ENCODE measurements around the gene TBC1D1. TPM values are rescaled to one million over a fixed set of nuclear protein-coding genes. Genes with fewer than 3 reads are reported as not detected.

Gene TBC1D1
- total and polyA plus RNA-seq, 8 donors: 16.2 to 41.0 (median 24.6) TPM

DNA sequence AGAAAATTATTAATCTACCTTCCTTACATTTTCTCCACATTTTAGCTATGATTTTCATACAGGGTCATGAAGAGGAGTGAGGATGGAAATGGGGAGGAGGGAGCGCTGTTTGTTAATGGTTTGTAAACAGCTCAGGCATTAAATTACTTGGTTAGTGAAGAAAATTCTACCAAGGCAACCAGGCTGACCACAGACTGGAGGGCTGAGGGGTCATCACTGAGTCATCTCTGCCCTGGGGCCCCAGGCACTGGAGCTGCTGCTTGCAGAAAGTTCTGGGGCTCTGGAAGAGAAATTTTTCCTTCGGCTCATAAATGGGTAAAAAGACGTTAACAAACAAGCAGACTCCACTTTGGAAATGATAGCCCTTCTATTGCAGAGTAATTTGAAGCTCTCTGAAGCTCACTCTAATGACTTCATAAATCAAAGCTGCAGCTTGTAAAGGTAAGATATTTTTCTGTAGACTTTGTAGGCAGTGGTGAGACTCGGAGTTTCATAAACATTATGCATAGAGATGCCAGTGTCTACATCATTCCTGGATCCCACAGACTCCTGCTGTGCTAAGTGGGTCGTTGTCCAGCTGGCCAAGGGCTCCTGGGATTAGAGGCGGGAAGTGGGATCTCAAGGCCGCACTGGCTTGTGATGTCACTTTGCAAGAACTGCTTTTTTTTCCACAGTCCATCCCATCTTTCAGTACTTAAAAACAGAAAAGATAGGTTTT is 228.9 kb downstream of the TBC1D1 start:
- Histone ChIP-seq H3K4me1 (peaks cover 0 to 21% (median 16%) of the 10 kb centered on the region in 3 donors), H3K27ac (no peak overlapping the region), H3K36me3 (no peaks in the 10 kb centered on the region), H3K9me3 (no peaks in the 10 kb centered on the region), H3K27me3 (no peaks in the 10 kb centered on the region), H3K4me3 (no peak overlapping the region)
- TF ChIP-seq, protein P1, sequence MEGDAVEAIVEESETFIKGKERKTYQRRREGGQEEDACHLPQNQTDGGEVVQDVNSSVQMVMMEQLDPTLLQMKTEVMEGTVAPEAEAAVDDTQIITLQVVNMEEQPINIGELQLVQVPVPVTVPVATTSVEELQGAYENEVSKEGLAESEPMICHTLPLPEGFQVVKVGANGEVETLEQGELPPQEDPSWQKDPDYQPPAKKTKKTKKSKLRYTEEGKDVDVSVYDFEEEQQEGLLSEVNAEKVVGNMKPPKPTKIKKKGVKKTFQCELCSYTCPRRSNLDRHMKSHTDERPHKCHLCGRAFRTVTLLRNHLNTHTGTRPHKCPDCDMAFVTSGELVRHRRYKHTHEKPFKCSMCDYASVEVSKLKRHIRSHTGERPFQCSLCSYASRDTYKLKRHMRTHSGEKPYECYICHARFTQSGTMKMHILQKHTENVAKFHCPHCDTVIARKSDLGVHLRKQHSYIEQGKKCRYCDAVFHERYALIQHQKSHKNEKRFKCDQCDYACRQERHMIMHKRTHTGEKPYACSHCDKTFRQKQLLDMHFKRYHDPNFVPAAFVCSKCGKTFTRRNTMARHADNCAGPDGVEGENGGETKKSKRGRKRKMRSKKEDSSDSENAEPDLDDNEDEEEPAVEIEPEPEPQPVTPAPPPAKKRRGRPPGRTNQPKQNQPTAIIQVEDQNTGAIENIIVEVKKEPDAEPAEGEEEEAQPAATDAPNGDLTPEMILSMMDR (IDR thresholded peaks at IDR 0.05): no peak
- FAIRE-seq (no peak), ATAC-seq (no peak), DNase-seq (no peak)
- WGBS, 2 donors: 77 to 82% methylated on average over 7 of the region's 7 CpGs
- intact Hi-C loops (cut with DNase I): no loop called here

DNA sequence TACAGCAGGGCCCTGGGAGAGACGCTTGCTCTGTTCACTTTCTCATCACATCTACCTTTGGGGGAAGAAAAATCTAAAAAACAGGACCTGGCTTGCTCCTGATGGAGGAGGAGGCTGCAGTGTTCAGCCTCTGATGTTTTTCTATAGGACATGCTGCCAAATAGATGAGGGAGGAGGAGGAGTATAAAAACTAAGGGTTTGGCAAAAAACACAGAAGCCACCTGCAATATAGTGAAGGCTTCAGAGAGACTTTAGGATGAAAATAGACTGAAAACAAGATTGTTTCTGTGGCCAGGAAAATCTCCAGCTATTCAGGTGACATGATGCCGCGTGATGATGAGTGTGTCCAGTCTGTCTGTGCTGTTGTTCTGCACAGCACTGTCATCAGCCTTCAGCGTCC is 229.9 kb downstream of the TBC1D1 start:
- ATAC-seq: no peak
- WGBS, 2 donors: 97 to 98% methylated on average over 4 of the region's 4 CpGs

GRCh38 chr4:38122060-38122459 is 231.2 kb downstream of the TBC1D1 start:
- no peak overlapping the region for H3K27ac ChIP-seq
- ATAC-seq (no peak), FAIRE-seq (no peak), DNase-seq (no peak)
- H3K4me1 ChIP-seq: peaks cover 0 to 2% (median 0%) of the 10 kb centered on the region in 3 donors
- H3K9me3 ChIP-seq: no peaks in the 10 kb centered on the region
- 94 to 97% methylated on average over 6 of the region's 6 CpGs for WGBS, 2 donors
- TF ChIP-seq, protein P1 (IDR thresholded peaks at IDR 0.05): no peak
- no peak overlapping the region for H3K4me3 ChIP-seq
- no peaks in the 10 kb centered on the region for H3K27me3 ChIP-seq
- intact Hi-C loops (cut with DNase I): no loop called here
- H3K36me3 ChIP-seq: no peaks in the 10 kb centered on the region

More for the DNA sequence above, 229.9 kb downstream of the TBC1D1 start:
- intact Hi-C loops (cut with DNase I): no loop called here
- Histone ChIP-seq H3K4me1 (peaks cover 0 to 13% (median 12%) of the 10 kb centered on the region in 3 donors), H3K27ac (no peak overlapping the region), H3K27me3 (no peaks in the 10 kb centered on the region), H3K9me3 (no peaks in the 10 kb centered on the region), H3K4me3 (no peak overlapping the region), H3K36me3 (no peaks in the 10 kb centered on the region)
- DNase-seq: no peak
- FAIRE-seq: no peak
- TF ChIP-seq, protein P1 (IDR thresholded peaks at IDR 0.05): no peak

- ATAC-seq: no peak
- intact Hi-C loops (cut with DNase I): no loop called here
- no peak overlapping the region for H3K27ac ChIP-seq
- no peaks in the 10 kb centered on the region for H3K4me1 ChIP-seq
- H3K36me3 ChIP-seq: no peaks in the 10 kb centered on the region
- FAIRE-seq: no peak
- H3K9me3 ChIP-seq: no peaks in the 10 kb centered on the region
- TF ChIP-seq, protein P1 (IDR thresholded peaks at IDR 0.05): no peak
- H3K27me3 ChIP-seq: no peaks in the 10 kb centered on the region
- H3K4me3 ChIP-seq: no peak overlapping the region
- 80 to 87% methylated on average over 5 of the region's 5 CpGs for WGBS, 2 donors
- DNase-seq: no peak
Measured at GRCh38 chr4:38123555-38123954, 232.7 kb downstream of the TBC1D1 start.

- Histone ChIP-seq H3K4me1 (no peaks in the 10 kb centered on the region), H3K27ac (no peak overlapping the region), H3K4me3 (no peak overlapping the region), H3K27me3 (no peaks in the 10 kb centered on the region), H3K36me3 (no peaks in the 10 kb centered on the region), H3K9me3 (no peaks in the 10 kb centered on the region)
- intact Hi-C loops (cut with DNase I): no loop called here
- 94 to 97% methylated on average over 5 of the region's 5 CpGs for WGBS, 2 donors
- TF ChIP-seq, protein P1 (IDR thresholded peaks at IDR 0.05): no peak
- no peak for FAIRE-seq
- DNase-seq: no peak
- ATAC-seq: no peak
Measured at GRCh38 chr4:38124961-38125360, 234.1 kb downstream of the TBC1D1 start.

Measured in pancreas (tissue), 10 donors.